Heart left ventricle (tissue), 13 donors: Measurements from ENCODE around the gene GALNT8.

ENCODE experiments used
- CTCF ChIP-seq, 12 donors: fragments of 200-600 bp; sonication (generic) in 4 of 12; IDR thresholded peaks; one replicate each; pipeline versions ENCODE4 v1.5.0 to v1.8.0; 2018 to 2022; ENCODE audit warnings: antibody characterized with exemption in 12 of 12, mild to moderate bottlenecking in 5 of 12
- POLR2A ChIP-seq, 2 donors: fragments of 450-650 bp; IDR thresholded peaks; one replicate each; pipeline ENCODE4 v1.6.1; 2017; ENCODE audit warnings: antibody characterized with exemption in 2 of 2, mild to moderate bottlenecking in 2 of 2, moderate library complexity in 2 of 2
- donor health status: ischemic (EF 13 %, LVEDD 7.1; RV severe dilation, severe dysfunction).
- donor health status: DM: no; HTN: yes; CAD: no.
- donor health status: DM: no; HTN: no; CAD: no.
- donor health status: ischemic (EF 25% LVEDD 6.9; RV normal size, moderate dysfunction).
- donor health status: ischemic (EF 25% LVEDD 5.7; RV mildly dilated, moderate dysfunction).
- donor health status: ischemic (EF 35%, LVEDD 5.7; RV mildly dilated, moderate dysfunction).
- donor health status: nonischemic (EF 11% LVEDD 7.7; RV severe dilation, severe dysfunction).
- donor health status: DM: yes; HTN: yes; CAD: no.
- donor health status: PGD.
- donor health status: ischemic (EF 29% LVEDD 5.4; RV normal size, mild dysfunction).
- donor health status: nonischemic (EF 23%, LVEDD 6.1; RV moderate dilation, normal function).

- TF ChIP-seq CTCF (IDR thresholded peaks at IDR 0.05), result no peak
- TF ChIP-seq POLR2A (IDR thresholded peaks at IDR 0.05), result no peak
Measured at GRCh38 chr12:4734625-4735340, 14.6 kb downstream of the GALNT8 start.
